HG02610 (cell line): Measurements from ENCODE around the gene IQCE.
"Not testable (repeated sequence)": the region's sequence is repeated elsewhere in the genome, so short reads cannot be mapped to it uniquely, and the experiment has no call there.

Source experiments
- ATAC-seq: cut with Tn5 transposase; IDR thresholded peaks from one replicate; pipeline ENCODE4 v1.9.1; 2021; ENCODE audit warnings: mild to moderate bottlenecking, moderate library complexity; ENCODE audit not compliant: unreplicated experiment

Gene IQCE

DNA sequence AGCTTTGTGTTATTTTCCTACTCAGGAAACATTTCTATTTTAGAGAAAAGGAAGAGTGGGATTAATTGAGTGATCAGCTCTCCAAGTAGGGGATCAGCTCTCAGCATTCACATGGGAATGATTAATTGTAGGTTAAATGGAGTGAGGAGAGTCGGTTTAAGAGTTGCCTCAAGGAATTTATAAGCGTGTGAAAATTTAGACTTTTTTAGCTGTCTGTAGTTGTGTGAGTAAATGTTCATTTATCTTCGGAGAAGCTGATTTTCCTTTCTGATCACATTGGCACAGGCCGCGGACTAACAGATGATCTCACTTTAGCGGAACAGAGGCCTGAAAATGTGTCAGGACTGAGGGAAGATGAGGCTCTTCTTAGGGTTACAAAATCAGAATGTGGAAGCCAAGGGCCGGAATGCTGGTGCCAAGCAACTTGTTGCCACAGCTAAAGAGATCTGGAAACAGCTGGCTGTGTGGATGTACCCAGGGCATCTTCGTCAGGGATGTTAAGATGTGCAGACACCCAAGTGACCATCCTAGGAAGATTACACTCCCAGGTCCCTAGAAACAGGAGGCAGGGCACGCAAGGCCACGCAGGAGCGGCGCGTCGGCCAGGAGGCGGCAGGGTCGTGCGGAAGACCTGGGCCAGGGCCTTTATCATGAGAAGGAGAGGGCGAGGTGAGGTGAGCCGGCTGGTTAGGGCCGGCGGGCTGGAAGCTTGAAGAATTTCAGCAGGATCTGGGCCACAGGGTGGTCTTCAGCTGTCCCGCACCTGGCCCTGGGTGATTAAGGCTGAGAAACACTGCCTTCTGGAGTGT is 37.9 kb downstream of the IQCE start:
- ATAC-seq, result no peak

DNA sequence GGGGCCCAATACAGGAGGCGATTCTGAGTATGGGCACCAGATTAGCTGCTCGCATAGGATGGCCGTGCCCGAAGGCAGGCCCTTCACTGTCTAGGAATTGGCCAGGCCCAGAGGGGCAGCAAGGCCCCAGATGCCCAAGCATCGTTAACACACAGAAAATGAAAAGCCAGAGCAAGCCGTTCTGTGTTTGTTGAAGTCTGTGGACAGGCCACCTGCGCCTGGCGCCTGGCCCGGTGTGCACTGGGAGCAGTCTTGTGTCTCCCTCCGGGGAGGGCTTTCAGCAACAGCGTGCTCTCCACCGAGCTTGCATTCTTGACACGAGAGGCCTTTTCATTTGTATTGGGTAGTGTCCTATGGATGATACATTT is 38.5 kb downstream of the IQCE start:
- no peak for ATAC-seq

DNA sequence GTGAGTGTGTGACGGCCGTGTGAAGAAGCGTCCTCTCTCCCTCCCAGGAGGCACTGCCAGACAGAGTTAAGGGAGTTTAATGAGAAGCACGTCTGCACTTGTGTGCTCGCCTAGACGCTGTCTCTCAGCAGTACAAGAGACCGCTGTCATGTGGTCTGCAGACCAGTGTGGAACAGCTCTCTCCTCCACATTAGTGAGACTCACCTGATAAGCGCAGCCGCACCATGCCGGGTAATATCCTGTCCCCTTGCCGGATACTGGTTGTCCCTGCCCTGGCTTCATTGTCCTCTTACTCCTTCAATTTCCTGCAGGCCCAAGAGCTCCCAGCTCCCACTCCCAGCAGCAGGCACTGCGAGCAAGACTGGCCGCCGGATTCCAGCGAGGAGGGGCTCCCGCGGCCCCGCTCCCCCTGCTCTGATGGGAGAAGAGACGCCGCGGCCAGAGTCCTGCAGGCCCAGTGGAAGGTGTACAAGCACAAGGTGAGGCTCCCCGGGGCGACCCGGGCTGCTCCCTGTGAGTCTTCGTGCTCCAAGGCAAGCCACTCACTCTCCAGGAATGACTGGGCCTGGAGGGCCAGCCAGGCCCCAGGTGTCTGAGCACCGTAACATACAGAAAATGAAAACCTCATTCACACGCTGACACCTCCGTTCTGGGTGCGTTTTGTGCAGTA is 39.5 kb downstream of the IQCE start:
- ATAC-seq, result no peak

DNA sequence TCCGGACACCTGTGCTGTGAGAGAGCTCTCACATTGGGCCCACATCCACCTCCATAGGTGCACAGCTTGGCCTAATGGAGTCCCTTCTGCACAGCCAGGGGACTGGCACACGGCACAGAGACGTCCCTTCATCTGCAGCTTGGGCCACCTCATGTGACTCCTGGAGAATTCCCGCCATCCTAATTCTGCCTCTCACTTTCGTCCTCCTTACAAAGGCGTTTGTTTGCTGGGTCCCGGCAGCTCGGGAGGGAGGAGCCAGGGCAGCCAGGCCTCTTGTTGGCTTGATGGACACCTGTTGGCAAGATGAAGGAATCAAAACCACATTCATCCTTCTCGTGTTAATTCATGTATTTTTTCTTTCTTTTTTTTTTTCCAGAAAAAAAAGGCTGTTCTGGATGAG is 42.3 kb downstream of the IQCE start:
- no peak for ATAC-seq

DNA sequence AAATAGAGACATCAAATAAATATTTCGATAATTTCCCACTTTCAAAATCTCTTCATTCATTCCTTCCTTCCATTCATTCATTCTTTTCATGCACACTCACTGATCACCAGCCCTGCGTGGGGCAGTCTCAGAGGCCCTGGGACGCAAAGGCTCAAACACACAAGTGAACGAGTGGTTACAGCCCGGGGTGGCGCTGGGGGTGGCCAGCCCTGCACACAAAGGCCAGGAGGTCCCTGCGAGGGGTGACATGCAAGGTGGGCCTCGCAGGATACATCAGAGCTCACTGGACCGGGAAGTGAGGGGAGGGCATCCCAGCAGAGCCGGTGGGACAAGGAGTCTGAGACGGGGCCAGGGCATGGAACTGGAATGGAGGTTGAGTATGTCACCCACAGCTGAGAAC is 43.1 kb downstream of the IQCE start:
- no peak for ATAC-seq

DNA sequence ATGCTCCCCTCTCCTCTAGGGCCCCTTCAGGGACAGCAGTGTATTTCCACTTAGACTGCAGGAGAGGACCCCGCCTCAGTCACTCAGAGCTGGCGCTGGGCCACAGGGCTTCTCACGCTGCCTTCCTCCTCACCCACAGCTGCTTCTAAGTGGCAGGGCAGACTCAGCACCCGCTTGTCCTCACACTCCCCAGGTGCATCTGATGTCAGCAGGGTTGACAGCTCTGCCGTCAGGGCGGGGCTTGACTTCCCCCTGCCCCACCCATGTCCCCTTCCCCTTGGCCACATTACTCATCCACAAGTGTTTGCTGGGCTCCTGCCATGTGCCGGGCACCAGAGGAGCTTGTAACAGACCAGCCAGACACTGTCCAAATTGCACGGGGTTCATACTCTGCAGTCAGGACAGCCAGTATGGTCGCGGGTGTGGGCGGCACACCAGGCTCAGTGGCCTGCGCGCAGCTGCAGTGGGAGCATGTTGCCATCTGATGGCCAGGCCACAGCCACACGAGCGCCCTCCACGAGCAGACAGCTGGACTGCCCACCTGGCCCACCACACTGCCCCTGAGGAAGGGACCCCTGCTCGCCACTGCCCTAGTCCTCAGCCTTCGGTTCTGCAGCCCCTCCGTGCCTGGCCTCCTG is 43.7 kb downstream of the IQCE start:
- ATAC-seq, result no peak

DNA sequence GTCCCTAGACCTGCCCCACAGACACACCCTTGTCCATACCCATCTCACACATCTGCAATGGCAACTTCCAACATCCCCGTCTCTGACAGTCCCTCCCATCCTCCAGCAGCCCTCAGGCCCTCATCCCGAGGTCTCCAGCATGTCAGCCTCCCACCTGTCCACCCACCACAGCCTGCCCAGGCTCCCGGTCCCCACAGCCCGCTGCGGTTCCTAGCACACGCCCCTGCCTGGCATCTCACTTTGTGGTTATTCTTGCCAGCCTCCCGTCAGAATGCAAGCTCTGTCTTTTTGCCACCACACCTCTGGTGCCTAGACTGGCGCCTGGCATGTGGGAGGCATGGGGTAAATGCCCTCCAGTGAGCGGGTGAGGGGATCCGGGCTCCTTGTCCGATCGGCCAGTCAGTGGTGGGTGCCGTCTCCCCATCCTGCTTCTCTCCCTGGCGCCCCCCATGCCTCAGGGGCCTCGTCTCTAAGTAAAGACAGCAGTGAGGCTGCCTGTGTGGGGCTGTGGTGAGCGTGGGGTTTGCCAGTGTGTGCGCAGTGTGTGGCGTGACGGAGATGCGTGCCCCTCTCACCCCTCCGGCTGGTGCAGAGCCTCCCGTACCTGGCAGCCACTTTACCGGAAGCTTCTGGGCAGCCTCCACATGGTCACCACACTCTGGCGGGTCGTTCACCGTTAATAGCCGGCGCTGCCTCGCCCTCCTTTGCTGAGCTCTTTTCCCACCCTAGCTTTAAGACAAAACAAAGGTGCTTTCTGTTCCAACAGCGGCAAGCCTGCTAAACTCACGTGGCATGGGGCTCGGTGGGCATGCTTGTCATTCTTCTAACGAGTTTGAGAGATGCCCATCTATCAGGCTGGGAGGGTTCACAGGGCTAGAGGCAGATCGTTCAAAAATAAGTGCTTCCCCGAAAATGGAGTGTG is 44.5 kb downstream of the IQCE start:
- no peak for ATAC-seq

DNA sequence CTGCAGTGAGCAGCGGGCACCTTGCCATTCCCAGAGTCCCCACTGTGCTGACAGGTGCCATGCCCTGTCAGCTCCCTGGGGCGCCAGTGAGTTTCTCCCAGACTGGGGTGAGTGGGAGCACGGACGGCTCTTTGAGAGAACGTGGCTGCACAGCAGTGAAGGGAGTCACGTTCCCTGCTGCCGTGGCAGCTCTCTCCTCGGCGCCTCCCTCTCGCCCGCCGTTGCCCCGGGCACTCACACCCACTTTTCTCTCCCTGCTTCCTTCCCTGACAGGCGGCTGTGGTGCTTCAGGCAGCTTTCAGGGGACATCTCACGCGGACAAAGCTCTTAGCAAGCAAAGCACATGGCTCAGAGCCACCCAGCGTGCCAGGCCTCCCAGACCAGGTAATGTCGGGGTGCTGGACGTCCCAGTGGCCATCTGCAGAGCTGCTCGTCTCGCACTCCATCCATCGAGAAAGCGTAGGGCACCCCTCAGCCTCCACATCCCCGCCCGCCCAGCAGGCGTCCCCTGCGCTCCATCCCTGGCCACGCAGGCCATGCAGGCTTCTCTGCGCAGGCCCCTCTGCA is 45.9 kb downstream of the IQCE start:
- ATAC-seq, result no peak

DNA sequence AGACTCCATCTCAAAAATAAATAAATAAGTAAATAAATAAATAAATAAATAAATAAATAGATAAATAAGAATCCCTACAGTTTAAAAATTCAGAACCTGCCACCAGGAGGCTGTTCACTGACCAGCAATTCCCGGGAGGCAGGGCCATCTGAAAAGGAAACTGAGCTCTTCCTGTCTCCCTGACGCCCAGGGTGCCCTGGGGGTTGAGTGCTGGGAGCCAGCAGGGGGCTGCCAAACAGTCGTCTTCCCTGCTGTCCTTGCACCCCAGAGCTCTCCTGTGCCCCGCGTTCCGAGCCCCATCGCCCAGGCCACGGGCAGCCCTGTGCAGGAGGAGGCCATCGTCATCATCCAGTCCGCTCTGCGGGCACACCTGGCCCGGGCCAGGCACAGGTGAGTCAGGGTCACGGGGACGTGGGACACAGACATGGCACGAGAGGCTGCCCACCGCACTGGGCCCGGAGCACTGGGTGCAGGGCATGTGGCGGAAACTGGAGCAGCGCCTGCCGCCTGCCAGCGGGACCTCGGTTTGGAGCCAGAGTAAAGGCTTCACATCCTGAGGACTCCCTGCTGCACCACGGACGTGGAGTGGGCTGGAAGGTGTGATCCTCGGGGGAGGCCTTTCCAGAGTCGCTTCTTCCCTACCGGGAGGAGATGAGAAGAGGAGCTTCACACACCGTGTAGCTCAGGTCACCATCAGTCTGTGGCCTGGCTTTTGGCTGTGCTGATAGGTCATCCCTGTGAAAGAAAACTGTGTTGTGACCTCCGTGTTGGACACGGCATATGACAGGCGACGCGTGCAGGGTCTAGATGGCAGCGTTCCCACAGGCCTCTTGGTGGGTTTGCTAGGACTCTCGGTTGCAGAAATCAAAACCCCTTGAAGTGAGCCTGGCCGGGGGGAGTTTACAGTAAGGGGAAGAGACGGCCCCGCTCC is 47.1 kb downstream of the IQCE start:
- ATAC-seq, result no peak

DNA sequence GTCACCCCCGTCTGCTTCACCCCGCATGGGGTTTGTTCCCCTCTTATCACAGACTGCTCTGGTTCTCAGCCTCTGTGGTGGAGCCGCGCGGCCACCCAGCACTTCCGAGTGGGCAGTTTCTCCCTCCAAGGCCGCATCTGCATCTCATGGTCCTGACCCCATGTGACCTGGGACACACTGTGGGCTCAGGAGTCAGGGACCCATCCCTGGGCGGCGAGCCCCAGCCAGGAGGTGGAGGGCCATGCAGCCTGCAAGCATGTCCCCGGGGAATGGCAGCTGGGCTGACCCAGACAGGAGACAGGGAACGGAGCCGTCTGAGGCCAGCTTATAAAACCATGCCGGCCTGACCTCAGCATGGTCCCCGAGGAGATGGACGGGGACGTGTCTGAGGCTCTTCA is 47.8 kb downstream of the IQCE start:
- ATAC-seq, result no peak

DNA sequence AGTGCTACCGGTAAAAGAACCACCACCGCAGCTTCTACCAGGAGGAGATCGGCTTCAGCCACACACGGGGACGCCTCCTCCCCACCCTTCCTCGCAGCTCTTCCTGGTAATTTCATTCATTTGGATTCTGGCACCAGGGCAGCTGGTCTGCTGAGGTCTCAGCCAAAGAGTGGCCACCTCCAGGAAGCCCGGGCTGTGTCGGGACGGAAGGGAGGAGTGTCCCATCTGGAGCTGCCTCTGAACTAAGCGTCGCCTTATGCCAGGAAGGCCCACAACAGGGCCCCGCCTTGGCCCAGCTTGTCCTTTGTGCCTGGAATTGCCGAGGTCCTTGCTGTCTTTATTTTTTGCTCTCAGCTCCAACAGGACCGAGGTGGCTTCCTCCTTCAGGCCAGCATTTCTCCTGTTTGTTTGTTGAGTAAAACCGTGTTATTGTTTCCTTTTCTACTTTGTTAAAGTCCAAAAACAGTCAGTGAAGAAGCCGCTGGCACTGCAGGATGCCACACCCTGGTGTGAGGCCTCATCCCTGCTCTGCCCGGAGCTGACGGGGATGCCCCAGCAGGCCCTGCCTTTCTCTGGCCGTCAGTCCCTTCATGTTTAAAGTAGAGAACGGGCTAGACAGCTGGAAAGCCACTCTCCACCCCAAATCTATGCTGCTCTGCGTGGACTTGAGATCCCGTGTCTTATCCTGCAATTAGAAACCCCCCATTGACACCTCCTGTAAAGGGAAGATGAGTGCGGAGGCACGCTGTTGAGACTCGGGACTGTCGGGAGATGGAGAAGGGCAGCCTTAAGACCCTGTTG is 48.5 kb downstream of the IQCE start:
- ATAC-seq, result no peak

DNA sequence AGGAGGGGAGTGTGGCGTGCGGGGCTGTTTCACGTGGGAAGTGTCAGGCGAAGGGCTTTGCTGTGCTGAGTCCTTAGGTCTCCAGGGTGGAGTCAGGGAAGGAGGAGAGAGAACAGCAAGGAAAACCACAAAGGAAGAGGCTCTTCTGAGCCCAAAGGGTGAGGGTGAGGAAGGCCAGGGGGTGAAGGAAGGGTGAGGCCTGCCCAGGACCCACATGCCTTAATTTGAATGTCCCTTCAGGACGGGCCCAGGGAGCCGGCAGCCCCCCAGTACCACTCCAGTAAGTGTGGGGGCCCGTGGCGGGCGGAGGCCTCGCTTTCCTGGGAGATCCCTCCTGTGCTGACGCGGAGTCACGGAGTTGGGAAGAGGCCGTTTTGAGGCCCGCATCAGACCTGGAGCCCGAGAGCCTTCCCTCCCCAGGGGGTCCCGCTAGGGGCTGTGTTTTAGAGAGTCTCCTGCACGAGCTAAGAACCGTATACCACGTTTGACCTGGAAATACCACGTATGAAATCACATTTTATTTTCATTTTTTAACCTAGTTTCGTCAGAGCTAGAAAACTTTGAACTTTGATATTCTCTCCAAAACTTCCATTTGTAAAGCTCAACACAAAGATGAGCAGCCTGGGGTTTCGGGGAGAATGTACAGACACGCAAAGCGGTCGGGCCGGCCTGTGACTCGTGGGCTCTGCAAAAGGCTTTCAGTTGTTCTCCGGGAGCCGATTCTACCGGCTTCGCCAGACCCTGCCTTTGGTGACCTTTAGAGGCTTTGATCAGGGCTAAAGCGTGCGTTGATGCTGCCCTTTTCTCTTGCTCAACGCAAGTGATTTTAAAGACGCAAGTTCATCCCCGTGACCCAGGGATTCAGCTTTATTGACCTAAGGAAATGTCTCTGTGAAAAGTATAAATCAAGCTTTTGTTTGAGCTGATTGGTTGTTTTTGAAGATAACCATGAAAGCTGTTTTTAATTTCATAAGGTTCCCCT is 49.4 kb downstream of the IQCE start:
- no peak for ATAC-seq

DNA sequence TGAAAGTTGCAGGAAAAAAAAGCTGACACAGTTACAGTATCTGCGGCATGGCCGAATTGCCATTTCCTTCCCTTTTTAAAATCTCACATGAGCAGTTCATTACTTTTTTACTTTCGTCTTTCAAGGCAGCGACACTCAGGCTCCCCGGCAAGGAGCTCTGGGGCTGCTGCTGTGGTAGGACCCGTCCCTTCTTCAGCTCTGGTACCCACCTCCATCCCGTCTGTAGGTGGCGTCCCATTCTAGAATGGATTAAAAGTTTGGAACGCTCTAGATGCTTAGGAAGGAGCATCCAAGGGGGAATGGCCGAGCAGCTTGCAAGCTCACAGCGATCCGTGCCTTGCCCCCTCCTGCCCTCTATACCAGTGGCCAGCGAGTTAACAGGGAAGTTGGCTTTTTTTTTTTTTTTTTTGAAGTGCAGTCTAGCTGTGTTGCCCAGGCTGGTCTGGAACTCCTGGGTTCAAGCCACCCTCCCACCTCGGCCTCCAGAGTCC is 50.2 kb downstream of the IQCE start:
- no peak for ATAC-seq

DNA sequence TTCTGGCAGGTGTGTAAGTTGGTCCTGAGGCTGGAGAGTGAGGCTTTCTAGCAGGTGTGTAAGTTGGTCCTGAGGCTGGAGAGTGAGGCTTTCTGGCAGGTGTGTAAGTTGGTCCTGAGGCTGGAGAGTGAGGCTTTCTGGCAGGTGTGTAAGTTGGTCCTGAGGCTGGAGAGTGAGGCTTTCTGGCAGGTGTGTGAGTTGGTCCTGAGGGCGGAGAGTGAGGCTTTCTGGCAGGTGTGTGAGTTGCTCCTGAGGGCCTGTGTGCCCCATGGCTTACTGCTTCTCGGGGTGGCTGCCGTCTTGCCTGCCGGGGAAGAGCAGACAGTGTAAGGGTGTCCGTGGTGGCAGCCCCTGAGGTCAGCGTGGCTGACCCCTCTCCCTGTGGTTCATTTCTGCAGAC is 50.9 kb downstream of the IQCE start:
- ATAC-seq, result not testable (repeated sequence)

DNA sequence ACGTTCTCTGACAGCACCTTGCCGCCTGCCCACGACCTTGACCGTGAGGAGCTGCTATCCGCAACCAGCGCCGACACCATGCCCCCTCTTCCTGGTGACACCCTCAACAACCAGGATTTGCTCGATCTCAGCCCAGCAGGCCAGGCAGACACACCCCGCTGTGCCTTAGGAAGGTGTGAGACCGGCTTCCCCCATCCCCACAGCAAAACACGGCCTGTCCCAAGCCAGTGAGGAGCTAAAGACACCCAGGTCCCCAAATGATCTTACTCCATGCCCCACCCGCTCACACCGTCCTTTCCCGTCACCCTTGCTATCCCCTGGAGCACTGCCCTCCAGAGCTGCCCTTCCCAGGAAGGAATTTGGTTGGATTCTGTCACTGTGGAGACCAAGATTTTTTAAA is 51.7 kb downstream of the IQCE start:
- no peak for ATAC-seq

DNA sequence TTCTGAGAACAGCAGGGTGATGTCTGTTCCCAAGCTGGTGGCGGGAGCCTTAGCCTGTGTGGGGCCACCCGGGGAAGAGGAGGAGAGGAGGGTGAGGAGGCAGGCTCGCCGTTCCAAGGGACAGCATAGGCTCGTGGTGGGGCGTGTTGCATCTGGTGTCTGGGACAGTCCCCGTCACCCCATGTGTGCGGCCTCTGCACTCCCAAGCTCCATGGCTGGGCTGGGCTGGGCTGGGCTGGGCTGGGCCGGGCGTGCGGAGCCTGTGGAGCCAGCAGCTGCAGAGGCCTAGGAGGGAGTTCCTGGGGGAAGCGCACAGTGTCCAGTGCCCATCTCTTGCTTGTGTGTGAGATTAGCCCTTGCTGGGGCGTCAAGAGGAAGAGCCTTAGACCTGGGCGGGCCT is 52.1 kb downstream of the IQCE start:
- no peak for ATAC-seq

DNA sequence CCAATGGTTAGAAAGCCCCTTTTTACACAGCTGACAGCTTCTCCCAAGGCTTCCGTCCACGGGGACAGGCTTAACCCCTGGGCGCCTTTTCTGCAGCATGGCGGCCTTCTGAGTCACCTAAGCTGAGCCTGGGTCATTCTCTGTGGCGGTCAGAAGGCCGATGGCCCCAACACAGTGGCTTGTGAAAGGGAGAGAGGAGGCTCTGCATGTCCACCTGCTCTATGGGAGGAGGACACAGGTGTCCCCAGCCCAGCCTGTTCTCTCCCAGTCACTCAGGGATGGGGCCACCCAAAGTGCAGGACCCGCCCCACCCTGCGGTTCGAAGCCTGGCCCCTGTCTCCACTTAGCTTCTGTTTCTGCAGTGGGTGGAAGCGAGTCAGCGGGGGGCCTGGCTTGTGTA is 52.6 kb downstream of the IQCE start:
- ATAC-seq, result no peak

DNA sequence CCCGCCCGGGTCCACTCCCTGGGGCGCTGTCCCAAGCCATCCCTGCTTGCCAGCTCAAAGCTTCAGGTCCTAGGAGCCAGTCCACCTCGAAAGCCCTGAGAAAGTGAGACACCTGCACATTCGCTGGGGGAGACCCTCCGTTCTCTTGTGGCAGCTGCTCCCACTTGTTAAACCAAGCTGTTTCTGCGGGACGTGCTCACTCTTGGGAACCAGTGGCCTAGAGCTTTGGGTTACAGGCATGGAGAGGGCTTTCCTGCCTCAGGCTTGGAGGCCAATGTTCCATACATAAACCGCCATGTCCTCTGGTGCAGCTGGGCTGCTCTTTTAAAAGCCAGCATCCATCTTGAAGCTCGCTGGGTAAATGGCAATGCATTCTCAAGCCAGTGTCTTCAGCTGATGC is 53.1 kb downstream of the IQCE start:
- ATAC-seq, result no peak
